ENCODE results near the gene GPATCH8.

- TF ChIP-seq CTCF (optimal IDR thresholded peaks at IDR 0.05 in 1 of 3, IDR thresholded peaks at IDR 0.05 in 1 of 3, conservative IDR thresholded peaks at IDR 0.05 in 1 of 3; ENCODE audit: extremely low read depth in 1 of 3, insufficient read depth in 2 of 3, low read length in 3 of 3): no peak
- TF ChIP-seq EZH2 (IDR thresholded peaks at IDR 0.05; ENCODE audit: low read length): no peak
These were observed 13.6 kb downstream of the GPATCH8 start for GRCh38 chr17:44489581-44489980.

Data from keratinocyte (primary cell).